Activated CD4-positive, alpha-beta T cell treated with anti-CD3 and anti-CD28 coated beads, Interleukin-2, amount 50 U/mL, for 16 hours (primary cell): ENCODE data around the gene NCBP3.

Source experiments
- DNase-seq: peaks from one replicate; pipeline ENCODE4 v3.0.0-alpha.2; 2020

The NCBP3 gene

DNA sequence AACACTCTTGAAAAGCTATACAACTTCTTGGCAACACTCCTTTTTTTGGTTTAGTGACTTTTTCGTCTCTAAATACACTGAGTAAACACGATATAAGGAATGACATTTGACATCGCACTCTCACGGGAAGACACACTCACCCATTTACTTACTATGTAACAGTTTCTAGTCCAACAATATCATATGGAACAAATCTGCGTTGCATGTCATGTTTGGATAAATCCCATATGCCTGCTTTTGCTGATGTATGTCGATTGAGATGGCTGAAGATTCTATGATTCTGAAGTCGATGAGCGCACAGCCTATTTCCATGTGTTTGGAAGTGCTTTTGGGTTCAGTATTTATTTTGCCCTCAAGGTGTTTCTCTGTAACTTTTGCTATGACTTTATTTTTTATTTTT lies 63.3 kb downstream of the NCBP3 start:
- no peak for DNase-seq

DNA sequence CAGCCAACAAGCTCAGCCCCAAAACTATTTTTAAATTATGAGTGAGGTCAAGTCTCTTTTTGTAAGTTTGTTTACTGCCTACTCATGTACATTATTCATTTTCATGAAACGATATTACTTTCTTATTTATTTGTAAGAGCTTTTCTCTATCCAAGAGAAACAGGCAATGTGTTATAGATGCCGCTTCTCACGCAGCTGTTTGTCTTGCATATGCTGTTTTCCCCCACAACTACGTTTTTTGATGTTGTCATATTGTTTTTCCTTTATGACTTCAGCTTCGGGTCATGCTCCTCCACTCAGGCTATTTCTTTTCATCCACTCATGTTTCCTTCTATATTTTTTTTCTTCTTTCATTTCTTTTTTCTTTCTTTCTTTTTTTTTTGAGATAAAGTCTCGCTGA lies 65.1 kb downstream of the NCBP3 start:
- no peak for DNase-seq

DNA sequence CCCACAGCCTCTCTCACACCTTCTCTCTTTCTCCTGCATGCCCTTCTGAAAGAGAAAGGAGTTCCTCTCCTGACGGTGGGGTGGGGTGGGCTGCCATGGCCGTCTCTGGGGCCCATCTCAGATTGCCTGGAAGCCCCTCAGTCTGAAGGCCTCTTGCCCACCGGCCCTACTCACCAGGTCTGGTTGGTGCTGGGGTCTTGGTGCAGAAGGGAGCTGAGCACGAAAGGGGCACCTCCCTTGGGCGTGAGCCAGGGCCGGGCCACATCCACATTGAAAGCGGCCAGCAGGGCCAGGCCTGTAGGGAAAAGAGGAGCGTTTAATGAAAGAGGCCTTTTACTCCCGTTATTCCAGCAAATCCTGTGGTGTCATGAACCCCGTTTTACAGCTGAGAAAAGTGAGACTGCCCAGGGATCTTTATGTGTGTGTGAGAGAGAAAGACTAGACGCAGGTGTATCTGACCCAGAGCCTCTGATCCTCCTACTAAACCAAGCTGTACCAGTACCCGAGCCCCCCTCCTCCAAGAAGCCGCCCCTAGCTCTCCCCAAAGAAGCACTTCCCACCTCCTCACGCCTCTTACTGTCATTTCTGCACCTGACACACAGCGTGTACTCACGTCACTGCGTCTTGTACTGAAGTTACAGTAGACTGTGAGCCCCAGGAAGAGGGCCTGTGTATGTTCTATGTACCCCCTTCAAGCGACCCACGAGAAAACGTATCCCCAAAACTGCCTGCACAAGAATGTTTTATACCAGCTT lies 68.5 kb downstream of the NCBP3 start:
- no peak for DNase-seq

DNA sequence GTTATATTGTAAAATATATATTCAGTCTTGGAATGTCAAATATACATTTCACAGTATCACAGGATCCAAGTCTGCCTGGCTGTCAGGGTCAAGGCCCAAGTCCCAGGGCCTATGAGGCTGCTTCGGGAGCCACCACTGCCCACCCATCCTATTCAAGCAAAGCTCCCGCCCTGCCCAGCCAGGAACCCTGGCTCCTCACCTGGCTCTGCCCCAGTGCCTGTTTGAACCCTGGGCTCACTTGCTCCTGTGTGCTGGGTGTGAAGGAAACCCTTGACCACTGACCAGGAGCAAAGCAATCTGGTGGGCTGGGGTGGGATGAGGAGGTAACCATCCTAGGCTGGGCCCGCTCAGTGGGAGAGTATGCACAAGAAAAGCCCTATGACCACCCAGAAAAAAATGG lies 72.1 kb downstream of the NCBP3 start:
- DNase-seq: no peak

DNA sequence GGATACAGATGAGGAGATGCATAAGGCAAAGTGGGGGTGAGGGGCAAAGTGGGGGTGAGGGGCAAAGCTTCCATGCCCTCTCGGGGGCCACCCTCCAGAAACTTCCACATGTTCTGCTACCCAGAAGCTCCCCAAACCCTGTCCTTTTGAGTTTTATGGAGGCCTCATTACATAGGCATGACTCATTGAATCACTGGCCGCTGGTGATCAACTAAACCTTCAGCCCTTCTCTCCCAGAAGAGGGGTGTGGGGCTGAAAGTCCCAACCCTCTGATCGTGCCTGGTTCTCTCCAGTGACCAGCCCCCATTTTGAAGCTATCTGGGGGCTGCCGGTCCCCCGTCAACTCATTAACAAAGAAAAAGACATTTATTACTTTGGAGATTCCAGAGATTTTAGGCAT lies 72.5 kb downstream of the NCBP3 start:
- DNase-seq: no peak

DNA sequence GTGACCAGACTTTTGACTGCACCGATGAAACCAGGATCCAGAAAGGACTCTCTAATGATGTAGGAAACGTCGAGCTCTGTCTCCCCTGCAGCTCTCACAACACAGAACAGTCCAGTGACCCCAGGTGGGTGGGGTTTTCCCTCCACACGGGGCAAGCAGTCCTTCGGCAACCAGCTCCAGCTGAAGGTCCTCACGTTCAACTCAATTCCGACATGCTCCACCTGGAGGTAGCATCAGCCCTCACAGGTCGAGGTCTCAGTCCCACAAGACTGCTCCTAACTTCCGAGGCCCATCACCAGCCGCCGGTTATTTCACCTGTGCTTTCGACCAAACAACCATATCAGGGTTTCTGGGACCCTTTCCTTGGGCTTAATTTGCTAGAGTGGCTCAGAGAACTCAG lies 73.3 kb downstream of the NCBP3 start:
- DNase-seq: no peak

DNA sequence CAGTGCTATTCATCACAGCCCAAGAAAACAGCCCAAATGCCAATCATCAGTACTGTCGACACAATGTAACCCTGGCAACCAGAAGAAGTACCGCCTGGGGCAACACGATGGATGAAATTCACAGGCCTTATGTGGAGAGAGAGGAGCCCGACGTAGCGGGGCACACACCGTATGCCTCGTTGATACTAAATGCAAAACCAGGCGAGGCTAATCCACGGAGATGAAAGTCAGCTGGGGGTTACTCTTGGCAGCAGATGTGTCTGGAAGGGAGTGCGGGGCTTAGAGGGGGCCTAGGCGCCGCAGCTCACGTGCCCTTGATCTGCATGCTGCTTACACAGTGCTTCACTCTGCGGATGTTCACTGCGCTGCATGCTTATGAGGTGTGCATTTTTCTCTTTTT lies 74.9 kb downstream of the NCBP3 start:
- DNase-seq: no peak

DNA sequence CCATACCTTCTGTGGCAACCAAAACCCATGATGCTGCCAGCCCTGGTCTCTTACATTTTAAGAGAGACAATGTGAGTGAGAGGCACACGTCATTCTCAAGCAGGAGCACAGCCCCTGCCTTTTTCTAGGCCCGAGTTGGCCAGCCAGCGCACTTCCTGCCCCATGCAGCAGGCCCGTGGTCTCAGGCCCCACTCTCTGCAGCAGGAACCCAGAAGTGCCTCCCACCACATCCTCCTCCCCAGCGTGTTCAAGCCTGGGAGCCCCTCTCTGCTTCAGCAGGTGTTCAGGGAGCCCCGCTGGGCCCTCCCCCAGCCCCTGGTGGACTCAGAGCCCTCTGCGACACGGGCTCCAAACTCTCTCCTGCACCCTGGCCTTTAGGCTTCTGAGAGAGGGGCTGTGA lies 75.6 kb downstream of the NCBP3 start:
- DNase-seq: no peak

DNA sequence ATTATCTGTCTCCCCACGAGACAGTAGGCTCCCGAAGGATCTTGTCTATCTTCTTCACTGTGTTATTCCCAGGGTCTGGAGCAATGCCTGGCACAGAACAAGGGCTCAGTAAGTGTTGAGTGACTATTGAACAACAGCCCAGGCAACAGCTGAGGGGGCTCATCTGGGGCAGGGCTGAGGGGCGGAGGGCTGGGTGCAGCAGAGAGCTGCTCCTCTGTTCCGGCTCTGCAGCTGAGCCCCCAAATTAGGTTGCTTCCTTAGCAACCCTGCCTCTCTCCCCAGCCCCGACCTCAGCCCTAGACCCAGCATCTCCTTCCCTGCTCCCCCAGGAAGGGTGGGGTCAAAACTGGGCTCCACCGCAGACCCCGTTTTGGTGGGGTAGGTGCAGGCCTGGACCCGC lies 77.3 kb downstream of the NCBP3 start:
- no peak for DNase-seq

DNA sequence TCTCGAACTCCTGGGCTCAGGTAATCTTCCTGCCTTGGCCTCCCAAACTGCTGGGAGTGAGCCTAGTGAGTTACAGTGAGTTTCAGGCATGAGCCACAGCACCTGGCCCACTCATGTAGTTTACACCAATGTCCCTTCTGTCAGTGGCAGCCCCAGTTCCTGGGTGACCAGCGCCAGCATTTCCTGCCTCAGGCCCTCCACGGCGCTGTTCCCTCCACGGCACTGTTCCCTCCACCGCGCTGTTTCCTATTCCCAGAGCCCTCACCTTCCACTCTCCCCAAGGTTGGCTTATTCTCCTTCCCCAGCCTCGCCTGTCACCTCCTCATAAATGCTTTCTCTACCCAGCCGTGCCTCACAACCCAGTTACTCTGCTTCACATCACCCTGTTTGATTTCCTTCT lies 77.7 kb downstream of the NCBP3 start:
- no peak for DNase-seq

DNA sequence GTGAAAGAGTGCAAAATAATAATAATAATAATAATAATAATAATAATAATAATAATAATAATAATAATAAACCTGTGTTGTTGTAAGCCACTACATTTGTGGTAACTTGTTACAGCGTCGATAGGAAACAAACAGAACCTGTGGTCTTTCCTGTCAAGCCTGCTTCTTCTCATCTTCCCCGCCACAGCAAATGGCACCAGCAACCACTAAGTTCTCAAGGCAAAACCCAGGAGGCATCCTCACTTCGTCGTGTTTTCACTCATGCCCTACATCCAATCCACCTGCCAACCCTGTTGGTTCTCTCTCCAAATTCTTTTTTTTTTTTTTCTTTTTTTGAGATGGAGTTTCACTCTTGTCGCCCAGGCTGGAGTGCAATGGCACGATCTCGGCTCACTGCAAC lies 79.3 kb downstream of the NCBP3 start:
- DNase-seq: peak; percentile 65

DNA sequence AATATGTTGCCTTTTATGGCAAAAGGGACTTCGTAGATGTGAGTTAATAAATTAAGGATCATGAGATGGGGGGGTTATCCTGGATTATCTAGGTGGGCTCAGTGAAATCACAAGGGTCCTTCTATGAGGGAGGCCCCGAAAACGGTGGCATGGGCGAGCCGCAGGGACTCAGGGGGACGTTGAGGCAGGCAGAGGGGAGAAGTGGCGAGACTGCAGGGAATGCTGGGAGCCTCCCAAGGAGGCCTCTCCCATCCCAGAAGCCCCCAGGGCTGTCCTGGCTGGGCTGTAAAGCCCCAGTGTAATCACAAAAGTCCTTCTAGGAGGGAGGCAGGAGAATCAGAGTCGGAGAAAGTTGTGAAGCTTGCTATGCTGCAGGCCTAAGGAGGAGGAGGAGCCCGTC lies 80.1 kb downstream of the NCBP3 start:
- DNase-seq: no peak

DNA sequence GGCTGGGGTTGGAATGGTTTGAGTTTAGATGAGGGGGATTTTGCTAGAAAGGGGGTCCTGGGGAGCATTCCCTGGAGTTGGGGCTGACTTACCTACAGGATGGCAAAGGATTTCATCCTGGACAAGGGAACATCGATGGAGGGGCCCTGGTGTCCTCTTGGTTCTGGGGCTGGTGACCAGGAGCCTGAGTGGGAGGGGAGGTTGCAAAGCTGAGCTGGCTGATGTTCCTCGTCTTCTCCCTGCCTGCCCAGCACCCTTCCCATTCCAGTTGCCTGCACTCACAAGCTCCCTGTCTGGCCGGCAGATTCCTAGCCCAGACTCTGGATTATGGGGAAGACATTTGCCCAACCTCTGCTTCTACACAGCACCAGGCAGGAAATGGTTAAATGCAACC lies 82.3 kb downstream of the NCBP3 start:
- DNase-seq: no peak

DNA sequence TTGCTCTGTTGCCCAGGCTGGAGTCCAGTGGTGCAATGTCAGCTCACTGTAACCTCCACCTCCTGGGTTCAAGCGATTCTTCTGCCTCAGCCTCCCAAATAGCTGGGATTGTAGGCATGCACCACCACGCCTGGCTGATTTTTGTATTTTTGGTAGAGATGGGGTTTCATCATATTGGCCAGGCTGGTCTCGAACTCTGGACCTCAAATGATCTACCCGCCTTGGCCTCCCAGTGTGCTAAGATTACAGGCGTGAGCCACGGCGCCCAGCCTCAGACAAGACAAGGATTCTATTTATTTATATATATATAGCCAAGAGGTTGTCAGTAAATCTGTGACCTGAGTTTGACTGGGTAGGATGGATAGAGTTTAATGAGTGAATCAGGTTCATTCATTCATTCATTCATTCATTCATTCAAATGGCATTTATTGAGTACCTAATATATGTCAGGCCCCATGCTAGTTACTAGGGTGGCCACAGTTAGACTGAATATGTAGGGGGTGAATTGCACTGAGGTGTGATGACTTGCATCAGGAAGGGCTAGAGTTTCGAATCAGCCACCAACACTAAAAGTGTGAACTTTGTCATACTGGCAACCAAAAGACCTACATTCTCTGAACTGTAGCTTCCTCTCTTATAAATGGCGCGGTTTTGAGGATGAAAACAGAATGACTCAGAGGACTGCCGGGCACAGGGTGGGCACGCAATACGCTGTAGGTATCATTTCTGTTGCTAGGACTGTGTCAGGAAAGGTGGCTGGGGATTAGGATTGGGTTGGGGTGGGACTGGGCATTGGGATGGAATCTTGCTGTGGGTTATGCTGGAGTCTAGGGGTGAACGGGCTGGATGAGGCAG lies 82.9 kb downstream of the NCBP3 start:
- peak; percentile 95 for DNase-seq

DNA sequence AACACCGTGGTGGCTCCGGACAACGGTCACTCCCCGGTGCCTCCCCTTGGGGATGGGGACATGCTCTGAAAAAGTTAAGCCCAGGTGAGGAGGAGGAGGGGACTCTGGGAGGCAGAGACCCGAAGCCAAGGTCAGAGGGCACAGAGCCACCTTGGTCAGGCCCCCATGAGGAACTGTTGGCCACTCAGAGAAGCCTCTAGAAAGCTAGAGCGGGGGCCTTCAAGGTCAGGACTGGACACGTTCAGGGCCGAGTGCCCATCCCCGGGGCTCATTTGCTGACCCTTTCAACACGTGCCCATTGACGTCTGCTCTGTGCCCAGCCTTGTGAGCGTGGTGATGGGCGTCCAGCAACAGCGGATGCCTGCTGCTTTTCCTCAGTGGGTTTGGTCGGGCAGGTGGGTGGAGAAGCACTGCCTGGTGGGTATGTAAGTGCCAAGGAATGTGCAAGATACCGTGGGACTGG lies 84.1 kb downstream of the NCBP3 start:
- DNase-seq: no peak

DNA sequence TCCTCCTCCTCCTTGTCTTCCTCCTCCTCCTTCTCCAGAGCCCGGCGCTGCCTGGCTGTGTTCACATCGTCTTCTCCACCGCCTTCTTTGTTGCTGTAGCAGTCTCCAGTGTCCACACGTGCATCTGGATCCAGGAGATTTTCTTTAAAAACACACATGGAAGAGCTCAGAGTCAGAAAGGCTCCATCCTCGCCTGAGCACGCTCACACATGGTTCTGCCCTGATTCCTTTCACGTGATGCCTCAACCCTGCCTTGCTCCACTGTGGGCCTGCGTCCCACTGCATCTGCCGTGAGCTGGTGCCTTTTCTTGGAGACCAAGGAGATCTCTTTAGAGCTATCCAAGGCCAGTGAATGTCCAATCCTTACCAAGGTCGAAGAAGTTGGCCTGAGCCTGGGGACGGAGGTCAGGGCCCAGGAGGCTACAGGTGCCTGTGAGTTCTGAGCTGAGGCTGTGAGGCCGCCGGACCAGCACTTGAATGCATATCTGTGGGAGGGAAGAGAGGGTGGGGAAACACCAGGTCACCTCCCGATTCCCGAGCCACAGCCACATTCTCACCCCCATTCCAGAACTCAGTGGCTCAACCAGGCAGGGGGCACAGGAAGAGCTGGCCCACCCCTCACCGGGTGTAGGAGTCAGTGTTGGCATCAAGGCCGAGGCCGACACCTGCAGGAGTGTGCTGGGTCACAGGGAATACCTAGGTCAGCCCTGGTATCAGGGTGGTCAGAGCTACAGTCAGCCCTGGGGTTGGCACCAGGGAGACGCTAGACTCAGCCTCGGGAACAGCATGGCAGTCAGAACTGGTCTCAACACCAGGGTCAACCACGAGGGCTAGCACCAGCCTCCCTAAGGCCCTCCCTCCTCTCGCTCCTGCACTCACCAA lies 84.8 kb downstream of the NCBP3 start:
- no peak for DNase-seq

DNA sequence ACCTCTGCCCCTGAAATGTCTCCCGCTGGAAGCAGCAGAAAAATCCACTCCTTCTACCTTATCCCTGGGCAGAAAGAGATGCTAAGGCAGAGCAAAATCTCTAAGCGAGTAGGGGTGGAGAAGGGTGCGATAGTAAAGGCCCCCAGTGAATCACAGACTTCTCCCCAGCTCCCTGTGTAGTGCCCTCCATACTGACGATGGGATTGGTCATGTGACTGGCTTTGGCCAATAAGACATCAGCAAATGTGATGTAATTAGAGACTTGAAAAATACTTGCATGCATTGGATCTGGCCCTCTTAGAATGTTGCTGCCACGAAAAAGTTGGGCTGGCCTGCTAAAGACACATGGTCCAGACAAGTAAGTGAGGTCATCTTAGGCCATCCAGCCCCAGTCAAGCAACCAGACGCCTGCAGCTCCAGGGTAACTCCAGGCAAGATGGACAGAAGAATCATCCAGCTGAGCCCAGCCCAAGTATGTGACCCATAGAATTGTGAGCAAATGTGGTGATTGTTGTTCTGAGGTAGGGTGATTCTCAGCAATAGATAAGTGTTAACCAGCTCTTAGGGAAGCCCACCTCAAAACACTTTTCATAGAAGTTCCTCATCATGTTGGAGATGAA lies 86.3 kb downstream of the NCBP3 start:
- DNase-seq: no peak

DNA sequence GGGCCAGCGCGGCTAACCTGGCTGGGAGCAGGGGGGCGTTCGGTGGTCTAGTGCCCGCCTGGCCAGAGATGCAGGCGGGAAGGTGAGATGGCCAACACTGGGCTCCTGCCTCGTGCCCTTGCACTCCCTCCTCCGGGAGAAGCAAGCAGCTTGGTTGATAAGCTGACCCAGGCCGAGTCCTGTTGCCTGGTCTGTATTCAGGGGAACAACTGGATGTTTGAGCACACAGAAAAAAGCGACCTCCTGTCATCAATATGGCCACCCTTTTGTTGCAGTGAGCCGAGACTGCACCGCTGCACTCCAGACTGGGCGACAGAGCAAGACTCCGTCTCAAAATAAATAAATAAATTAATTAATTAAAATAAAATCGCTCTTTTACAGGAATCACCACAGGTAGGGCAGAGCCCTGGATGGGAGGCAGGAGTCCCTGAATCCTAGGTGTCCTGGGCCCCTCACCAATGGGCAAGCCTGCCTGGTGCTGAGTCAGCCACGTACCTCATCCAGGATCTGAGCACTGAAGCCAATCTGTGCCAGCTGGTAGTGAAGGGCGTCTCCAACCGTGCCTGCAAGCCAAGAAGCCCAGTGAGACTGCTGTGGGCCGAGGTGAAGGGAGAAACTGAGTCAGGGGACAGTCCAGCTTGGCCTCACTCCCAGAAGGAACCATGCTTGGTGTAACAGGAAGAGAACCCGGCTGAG lies 90.6 kb downstream of the NCBP3 start:
- DNase-seq: no peak

DNA sequence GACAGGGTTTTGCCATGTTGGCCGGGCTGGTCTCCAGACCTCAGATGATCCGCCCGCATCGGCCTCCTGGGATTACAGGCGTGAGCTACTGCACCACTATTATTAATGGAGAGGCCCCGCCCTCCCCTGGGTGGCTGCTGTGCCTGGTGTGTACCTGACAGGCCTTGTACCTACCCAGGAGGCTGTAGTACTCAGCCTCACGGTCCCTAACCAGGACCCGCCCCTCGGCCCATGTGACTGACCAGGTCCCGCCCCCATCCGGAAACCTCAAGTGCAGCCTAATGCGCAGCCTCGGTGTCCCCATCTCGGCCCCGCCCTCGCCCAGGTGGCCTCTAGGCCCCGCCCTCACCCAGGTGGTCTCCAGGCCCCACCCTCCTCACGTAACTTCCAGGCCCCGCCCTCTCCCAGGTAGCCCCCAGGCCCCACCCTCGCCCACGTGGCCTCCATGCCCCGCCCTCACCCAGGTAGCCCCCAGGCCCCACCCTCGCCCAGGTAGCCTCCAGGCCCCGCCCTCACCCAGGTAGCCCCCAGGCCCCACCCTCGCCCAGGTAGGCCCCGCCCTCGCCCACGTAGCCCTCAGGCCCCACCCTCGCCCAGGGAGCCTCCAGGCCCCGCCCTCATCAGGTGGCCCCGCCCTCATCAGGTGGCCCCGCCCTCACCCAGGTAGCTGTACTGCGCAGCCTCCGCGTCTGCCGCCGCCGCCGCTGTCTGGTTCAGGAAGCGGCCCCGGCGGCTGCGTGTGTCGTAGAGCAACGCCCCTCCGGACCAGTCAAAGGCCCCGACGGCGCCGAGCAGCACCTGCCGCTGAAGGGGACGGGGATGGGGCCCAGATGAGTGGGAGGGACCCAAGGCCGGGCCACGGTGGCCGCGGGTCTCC lies 91.3 kb downstream of the NCBP3 start:
- peak; percentile 64 for DNase-seq

DNA sequence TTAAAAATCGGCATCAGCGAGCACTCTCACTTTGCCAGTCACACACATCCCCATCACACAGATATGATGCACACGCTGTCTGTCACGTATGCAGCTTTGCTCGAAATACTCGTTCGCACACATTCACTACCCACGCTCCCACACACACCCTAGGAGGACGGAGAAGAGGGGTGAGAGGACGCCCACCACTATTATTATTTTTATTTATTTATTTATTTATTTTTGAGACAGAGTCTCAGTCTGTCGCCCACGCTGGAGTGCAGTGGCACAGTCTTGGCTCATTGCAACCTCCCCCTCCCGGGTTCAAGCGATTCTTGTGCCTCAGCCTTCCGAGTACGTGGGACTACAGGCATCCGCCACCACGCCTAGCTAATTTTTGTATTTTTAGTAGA lies 92.0 kb downstream of the NCBP3 start:
- DNase-seq: no peak

DNA sequence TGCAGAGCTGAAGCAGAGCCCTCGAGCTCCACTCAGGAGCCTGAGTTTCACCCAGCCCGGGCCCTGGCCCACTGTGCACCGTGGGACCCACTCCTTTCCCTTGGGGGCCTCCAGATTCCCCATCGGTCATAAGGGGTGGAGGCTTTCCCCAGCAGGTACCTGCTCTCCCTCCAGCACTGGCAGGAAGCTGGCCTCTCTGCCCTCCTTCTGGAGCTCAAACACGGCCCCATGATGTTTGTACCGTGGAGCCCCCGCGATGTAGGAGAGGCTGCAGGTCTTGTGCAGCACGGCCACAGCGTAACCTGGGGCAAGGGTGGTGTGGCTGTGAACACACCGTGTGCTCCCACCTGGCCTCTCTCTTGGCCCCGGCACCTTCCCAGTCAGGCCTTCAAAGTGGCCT lies 92.4 kb downstream of the NCBP3 start:
- no peak for DNase-seq
